GM19455 (cell line): Measurements from ENCODE around the gene SECTM1.
"Not testable (repeated sequence)": the region's sequence is repeated elsewhere in the genome, so short reads cannot be mapped to it uniquely, and the experiment has no call there.

Source experiments
- ATAC-seq: cut with Tn5 transposase; IDR thresholded peaks from one replicate; pipeline ENCODE4 v1.9.1; 2021; ENCODE audit not compliant: unreplicated experiment

SECTM1 gene

GRCh38 chr17:82348866-82349265 is 15.3 kb upstream of the SECTM1 start:
- ATAC-seq: no peak

- no peak for ATAC-seq
These were observed 14.9 kb upstream of the SECTM1 start for GRCh38 chr17:82348434-82348833.

DNA sequence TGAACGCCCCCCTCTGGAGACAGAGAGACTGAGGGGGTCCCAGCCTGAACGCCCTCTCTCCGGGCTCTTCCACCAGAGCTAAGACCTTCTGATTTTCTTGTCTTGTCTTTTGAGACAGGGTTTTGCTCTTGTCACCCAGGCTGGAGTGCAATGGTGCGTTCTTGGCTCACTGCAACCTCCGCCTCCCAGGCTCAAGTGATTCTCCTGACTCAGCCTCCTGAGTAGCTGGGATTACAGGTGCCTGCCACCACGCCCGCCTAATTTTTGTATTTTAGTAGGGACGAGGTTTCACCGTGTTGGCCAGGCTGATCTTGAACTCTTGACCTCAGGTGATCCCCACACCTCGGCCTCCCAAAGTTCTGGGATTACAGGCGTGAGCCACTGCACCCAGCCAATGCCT is 14.4 kb upstream of the SECTM1 start:
- ATAC-seq: not testable (repeated sequence)

- no peak for ATAC-seq
These were observed 13.1 kb upstream of the SECTM1 start for GRCh38 chr17:82346342-82347300.

DNA sequence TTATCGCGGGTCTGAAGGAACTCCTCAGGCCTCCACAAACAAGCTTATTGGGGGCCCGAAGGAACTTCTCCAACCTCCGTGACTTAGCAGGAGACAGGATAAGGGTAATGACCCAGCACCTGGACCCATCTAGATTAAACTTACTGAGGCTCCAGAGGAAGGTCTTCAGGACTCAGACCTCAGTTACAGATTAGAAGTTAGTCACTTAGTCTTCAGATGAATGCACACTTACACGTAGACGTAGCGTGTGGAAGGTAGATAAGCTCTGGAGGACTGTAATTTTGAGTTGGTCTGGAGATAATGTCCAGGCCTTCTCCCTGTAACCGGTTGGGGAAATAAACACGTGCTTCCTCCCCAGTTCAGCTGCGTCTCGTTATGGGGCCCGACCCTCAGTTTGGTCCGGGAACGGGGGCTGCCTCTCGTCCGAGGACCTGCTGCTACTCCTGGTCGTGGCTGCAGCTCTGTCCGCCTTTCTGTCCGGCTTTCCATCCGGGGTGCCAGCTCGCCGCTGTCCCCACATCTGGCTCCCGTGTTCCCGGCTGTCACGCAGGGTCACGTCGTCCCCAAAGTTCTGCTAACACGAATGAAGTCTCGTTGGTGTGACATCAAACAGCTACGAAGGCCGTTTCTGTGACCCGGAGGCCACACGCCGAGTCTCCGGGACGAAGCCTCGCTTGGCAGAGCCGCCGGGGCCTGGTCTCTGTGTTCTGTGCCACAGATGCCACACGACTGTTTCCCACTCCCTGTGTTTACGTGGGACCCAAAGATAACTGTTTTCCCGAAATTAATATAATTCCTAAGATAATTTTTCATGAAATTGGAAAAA is 11.8 kb upstream of the SECTM1 start:
- ATAC-seq: no peak

DNA sequence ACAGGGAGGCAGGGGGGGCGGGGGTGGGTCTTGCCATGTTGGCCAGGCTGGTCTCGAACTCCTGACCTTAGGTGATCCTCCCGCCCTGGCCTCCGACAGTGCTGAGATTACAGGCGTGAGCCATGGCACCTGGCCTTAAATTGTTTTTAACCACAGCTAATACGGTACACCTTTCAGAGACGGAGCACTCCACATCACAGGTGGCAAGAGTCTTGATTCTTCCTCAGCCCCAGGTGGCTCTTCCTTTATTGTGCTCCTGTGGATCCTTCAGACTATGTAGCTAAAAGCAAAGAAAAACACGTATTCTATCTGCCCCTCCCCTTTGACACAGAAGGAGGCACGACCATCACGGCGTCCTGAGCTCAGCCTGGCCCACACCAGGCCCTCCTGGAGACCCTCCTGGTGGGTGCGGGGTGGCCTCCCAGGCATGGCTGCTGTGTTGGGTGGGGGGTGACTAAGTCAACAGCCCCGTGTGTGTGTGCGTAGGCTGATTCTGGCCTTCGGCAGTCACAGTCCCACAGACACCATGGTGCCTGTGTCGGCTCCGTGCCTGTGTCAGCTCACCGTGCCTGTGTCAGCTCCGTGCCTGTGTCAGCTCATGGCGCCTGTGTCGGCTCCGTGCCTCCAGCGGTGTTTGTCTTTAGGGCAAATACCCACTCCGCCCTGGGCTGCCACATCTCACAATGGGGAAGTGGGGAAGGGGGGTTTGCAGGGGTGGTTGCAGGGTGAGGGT is 10.8 kb upstream of the SECTM1 start:
- ATAC-seq: no peak

GRCh38 chr17:82343560-82343959 is 10.0 kb upstream of the SECTM1 start:
- no peak for ATAC-seq

DNA sequence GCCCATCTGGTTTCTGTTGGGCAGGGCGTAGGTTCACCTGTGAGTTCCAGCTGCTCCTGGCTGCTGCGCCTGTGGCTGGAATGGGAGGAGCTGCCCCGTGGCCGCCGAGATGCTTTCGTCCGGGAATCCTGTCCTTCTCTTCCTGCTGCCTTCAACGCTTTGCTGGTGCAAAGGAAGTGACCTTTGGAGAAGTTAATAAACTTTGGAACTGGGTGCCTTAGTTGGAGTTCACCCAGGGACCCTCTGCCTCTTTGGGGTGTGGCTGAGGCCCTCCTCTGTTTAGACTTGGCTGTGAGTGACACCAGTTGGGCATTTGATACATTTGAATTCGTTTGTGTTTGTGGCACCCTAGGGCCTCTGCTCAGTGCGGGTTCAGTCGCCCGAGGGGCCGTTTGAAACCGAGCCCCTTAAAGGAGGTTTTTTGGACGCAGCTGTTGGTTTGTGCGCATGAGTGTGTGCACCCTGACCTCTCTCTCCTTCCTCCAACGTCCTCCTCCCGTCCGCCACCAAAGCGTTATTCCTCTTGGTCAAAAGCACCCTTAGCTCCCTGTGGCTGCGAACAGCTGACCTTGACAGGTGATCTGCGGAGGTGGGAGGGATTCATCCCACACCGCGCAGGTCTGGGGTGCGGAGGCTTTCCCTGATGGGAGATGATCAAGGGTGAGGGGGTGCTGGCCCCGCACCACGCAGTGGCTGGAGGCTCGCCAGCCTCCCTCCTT is 9.0 kb upstream of the SECTM1 start:
- no peak for ATAC-seq

GRCh38 chr17:82339634-82340580 is 6.3 kb upstream of the SECTM1 start:
- ATAC-seq: no peak

- ATAC-seq: no peak
These were observed 5.5 kb upstream of the SECTM1 start for GRCh38 chr17:82338858-82339633.

DNA sequence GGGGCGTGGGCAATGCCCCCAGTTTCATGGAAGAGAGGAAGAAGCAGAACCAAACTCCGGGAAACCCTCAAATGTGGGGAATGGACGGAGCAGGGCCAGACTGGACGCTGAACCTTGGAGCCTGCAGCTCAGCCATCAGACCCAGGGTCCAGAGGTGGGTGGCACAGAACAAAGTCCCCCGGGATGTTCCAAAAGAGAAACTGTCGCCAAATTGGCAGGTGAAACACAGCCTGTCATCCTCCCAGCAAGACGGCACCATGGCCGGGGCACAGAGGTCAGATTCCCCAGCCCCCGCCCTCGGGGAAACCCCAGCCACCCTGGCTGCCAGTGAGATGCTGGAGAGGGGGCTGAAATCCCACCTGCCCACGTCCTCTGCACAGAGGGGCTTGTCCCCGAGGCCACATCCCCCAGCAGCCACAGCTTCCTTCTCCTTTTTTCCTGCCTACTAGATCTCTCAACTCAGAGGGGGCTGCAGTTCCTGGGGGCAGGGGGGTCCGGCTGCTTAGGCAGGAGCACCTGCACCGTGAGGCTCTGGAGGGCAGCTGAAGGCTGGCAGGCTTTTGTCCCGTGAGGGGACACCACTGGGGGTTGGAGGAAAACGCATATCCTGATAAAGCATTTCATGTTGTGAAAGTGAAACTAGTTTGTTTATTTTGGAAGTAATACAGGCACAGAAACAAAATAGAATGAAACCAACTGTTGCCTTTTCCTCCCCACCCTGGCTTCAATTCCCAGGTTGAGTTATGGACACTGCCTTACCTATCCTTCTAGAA is 1.2 kb upstream of the SECTM1 start:
- ATAC-seq: no peak

- no peak for ATAC-seq
These were observed 647 bp upstream of the SECTM1 start for GRCh38 chr17:82334204-82334621.

DNA sequence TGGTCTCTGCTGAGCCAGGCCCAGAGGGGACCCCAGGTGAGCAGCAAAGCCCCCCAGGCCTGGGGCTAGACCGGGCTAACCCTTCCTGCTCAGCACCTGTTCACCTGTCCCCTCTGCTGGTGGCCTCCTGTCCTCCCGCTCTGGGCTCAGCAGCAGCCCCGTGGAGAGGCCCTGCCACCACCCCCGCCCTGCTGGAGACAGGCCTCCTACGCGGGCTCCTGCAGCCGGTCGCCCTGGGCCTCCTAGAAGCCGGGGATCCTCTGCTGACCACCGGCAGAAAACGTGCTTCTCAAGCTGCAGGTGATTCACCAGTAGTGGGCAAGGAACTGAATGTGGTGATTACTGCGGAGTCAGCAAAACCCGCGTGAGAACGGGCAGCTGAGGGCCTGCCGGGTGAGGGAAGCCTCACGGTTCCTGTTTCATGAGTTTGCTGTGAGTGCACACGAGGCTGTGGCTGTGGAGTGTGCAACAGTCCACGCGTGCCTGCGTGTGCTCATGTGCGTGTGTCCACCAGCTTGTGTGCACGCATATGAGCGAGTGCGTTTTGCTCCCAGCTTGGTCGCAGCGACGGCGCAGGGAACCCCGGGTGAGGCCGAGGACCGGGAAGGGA is 792 bp downstream of the SECTM1 start:
- ATAC-seq: no peak

- ATAC-seq: no peak
These were observed 2.1 kb downstream of the SECTM1 start for GRCh38 chr17:82331345-82331939.

- ATAC-seq: no peak
These were observed 3.0 kb downstream of the SECTM1 start for GRCh38 chr17:82330322-82331239.

DNA sequence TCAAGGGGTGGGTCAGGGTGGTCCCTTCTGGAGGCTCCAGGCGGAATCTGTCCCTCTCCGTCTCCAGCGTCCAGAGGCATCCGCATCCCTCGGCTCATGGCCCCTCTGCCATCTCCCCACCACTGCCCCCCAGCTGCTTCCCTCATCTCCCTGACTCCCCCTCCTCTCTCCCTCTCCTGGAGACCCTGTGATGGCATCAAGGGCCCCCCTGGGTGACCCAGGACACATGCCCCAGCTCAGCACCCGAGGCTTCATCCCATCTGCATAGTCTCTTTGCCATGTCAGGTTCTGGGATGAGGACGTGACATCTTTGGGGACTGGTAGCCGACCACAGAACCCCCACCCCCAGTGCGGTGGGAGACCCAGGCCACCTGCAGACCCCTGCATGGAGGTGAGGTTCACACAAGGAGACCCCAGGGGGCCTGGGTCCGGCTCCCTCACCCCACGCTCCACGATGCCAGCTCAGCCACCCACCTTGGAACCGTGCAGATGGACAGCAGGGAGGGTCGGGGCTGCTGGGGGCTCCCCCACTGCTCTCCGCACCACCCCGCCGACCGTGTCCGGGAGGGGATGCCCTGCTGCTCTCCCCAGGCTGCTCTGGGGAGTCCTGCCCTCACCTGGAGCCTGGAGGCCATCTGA is 3.8 kb downstream of the SECTM1 start:
- no peak for ATAC-seq
